Measurements from ENCODE around the gene ZNF407. TPM values are rescaled to one million over a fixed set of nuclear protein-coding genes. Genes with fewer than 3 reads are reported as not detected.

ZNF407 gene
- polyA plus RNA-seq, 2 donors, result 2.2 to 2.6 TPM

DNA sequence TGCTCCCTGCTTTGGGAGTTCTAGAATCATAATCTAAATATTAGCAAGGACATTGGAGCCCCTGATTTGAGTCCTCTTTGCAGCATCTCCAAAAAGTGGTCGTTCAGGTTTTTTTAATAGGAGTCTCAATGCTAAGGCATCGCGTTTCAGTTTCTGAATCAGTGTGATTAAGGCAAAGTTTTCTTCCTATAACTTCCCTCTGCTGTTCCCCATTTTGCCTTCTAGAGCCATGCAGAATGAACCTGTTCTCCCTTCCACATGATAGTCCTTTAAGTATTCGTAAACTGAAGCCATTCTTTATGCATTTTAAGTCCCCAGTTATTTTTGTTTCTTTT is 451.8 kb downstream of the ZNF407 start:
- H3K27me3 ChIP-seq (ENCODE audit: control insufficient read depth in 1 of 2, insufficient read depth in 2 of 2, low read length in 2 of 2), result no peaks in the 10 kb centered on the region
- no peaks in the 10 kb centered on the region for H3K4me1 ChIP-seq (ENCODE audit: control insufficient read depth in 2 of 2, insufficient read depth in 2 of 2, low read length in 1 of 2)
- 91 to 93% methylated on average over 4 of the region's 4 CpGs for WGBS, 2 donors
- no peak overlapping the region for H3K4me3 ChIP-seq (ENCODE audit: low read depth in 1 of 2, low read length in 2 of 2)
- no peaks in the 10 kb centered on the region for H3K36me3 ChIP-seq (ENCODE audit: control insufficient read depth in 2 of 2, insufficient read depth in 2 of 2, low read length in 1 of 2)
- H3K27ac ChIP-seq (ENCODE audit: low read depth in 2 of 2, low read length in 1 of 2), result no peak overlapping the region
- H3K9me3 ChIP-seq (ENCODE audit: control insufficient read depth in 2 of 2, insufficient read depth in 1 of 2, low read depth in 1 of 2, low read length in 1 of 2), result no peaks in the 10 kb centered on the region

DNA sequence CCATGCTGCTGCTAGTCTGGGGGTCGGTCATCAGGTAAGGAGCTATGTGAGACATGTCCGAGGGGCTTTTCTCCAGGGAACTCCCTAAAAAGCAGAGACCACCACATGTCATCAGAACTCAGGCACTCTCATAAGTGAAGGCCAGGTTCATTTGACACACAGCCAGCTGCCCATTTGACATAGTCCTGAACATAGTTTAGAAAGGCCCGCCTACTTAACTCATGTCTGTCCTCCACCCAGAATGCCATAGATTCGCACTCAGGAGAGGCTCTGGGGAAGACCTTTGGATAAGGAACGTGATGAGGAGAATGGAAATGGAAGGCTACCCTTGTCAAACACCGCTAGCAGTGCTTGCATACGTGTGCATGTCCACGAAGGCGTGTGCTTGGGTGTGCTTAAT is 454.1 kb downstream of the ZNF407 start:
- Histone ChIP-seq H3K27ac (ENCODE audit: low read depth in 2 of 2, low read length in 1 of 2) (no peak overlapping the region), H3K4me3 (ENCODE audit: low read depth in 1 of 2, low read length in 2 of 2) (no peak overlapping the region), H3K27me3 (ENCODE audit: control insufficient read depth in 1 of 2, insufficient read depth in 2 of 2, low read length in 2 of 2) (no peaks in the 10 kb centered on the region), H3K36me3 (ENCODE audit: control insufficient read depth in 2 of 2, insufficient read depth in 2 of 2, low read length in 1 of 2) (no peaks in the 10 kb centered on the region), H3K9me3 (ENCODE audit: control insufficient read depth in 2 of 2, insufficient read depth in 1 of 2, low read depth in 1 of 2, low read length in 1 of 2) (no peaks in the 10 kb centered on the region), H3K4me1 (ENCODE audit: control insufficient read depth in 2 of 2, insufficient read depth in 2 of 2, low read length in 1 of 2) (no peaks in the 10 kb centered on the region)
- WGBS, 2 donors, result 97 to 98% methylated on average over 9 of the region's 9 CpGs

DNA sequence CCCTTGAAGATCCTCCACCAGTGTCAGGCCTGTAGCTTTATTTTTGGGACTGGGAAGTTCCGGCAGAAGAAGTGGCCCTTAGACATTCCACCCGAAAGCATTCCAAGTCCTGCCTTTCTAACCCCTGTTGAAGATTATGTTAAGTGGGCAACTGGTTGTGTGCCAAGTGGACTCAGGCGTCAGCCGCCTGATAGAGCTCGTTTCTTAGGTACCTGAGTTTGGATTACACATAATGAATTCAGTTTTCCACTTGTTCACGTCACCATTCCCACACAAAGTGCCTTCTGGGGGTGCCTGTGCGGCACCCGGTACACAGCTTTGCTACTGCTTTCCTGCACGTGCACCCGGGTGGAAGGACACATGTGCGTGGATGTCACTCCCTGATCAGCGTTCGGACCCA is 454.8 kb downstream of the ZNF407 start:
- no peaks in the 10 kb centered on the region for H3K4me1 ChIP-seq (ENCODE audit: control insufficient read depth in 2 of 2, insufficient read depth in 2 of 2, low read length in 1 of 2)
- no peaks in the 10 kb centered on the region for H3K9me3 ChIP-seq (ENCODE audit: control insufficient read depth in 2 of 2, insufficient read depth in 1 of 2, low read depth in 1 of 2, low read length in 1 of 2)
- no peaks in the 10 kb centered on the region for H3K27me3 ChIP-seq (ENCODE audit: control insufficient read depth in 1 of 2, insufficient read depth in 2 of 2, low read length in 2 of 2)
- H3K36me3 ChIP-seq (ENCODE audit: control insufficient read depth in 2 of 2, insufficient read depth in 2 of 2, low read length in 1 of 2), result no peaks in the 10 kb centered on the region
- 92 to 96% methylated on average over 13 of the region's 13 CpGs for WGBS, 2 donors
- H3K27ac ChIP-seq (ENCODE audit: low read depth in 2 of 2, low read length in 1 of 2), result no peak overlapping the region
- no peak overlapping the region for H3K4me3 ChIP-seq (ENCODE audit: low read depth in 1 of 2, low read length in 2 of 2)

DNA sequence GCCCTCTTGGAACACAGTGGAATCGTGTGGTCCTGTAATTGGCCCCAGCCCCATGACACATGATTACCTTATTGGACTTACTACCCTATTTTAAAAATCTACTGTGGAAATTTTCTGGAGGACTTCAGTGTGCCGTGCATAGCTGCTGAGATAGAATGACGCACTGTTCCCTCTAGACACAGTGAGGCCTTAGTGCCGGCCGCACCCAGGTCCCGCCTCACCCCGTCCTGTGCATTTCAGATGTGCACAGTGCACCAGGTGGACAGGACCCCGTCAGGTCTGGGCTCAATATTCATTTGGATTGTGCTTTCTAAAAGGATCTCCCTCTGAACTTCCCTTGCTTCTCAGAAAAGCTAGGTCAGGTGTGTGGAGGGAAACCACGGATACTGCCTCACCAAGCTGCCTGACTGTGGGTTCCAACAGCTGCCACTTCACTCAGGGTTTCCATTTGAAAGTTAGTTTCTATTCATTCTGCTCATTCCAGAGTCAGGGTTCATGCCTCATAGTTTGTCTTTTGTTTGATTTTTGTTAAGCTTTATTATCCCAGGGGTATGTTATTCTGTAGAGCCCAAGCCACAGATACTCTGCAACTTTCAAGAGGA is 455.5 kb downstream of the ZNF407 start:
- Histone ChIP-seq H3K4me3 (ENCODE audit: low read depth in 1 of 2, low read length in 2 of 2) (no peak overlapping the region), H3K36me3 (ENCODE audit: control insufficient read depth in 2 of 2, insufficient read depth in 2 of 2, low read length in 1 of 2) (no peaks in the 10 kb centered on the region), H3K4me1 (ENCODE audit: control insufficient read depth in 2 of 2, insufficient read depth in 2 of 2, low read length in 1 of 2) (no peaks in the 10 kb centered on the region), H3K27ac (ENCODE audit: low read depth in 2 of 2, low read length in 1 of 2) (no peak overlapping the region), H3K9me3 (ENCODE audit: control insufficient read depth in 2 of 2, insufficient read depth in 1 of 2, low read depth in 1 of 2, low read length in 1 of 2) (no peaks in the 10 kb centered on the region), H3K27me3 (ENCODE audit: control insufficient read depth in 1 of 2, insufficient read depth in 2 of 2, low read length in 2 of 2) (no peaks in the 10 kb centered on the region)
- 94 to 96% methylated on average over 9 of the region's 9 CpGs for WGBS, 2 donors

DNA sequence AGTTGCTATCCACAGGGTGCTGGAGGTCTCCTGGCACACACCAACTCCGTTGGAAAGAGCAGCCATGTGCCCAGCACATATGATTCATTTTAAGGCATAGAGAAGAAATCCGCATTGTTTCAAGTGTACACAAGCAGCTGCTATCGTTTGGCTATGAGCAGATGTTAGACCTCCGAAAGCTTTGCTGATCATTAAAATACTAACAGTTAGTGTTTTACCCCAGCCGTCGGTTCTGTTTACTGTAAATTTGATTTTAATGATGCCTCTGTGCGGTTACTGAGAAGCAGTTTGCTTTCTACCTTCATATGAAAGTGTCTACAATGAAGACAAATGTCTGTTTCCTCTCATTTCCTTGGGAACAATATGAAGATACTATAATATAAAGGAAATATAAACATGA is 456.4 kb downstream of the ZNF407 start:
- Histone ChIP-seq H3K4me1 (ENCODE audit: control insufficient read depth in 2 of 2, insufficient read depth in 2 of 2, low read length in 1 of 2) (no peaks in the 10 kb centered on the region), H3K27ac (ENCODE audit: low read depth in 2 of 2, low read length in 1 of 2) (no peak overlapping the region), H3K27me3 (ENCODE audit: control insufficient read depth in 1 of 2, insufficient read depth in 2 of 2, low read length in 2 of 2) (no peaks in the 10 kb centered on the region), H3K4me3 (ENCODE audit: low read depth in 1 of 2, low read length in 2 of 2) (no peak overlapping the region), H3K9me3 (ENCODE audit: control insufficient read depth in 2 of 2, insufficient read depth in 1 of 2, low read depth in 1 of 2, low read length in 1 of 2) (no peaks in the 10 kb centered on the region), H3K36me3 (ENCODE audit: control insufficient read depth in 2 of 2, insufficient read depth in 2 of 2, low read length in 1 of 2) (no peaks in the 10 kb centered on the region)
- WGBS, 2 donors, result 71 to 81% methylated on average over 7 of the region's 7 CpGs

DNA sequence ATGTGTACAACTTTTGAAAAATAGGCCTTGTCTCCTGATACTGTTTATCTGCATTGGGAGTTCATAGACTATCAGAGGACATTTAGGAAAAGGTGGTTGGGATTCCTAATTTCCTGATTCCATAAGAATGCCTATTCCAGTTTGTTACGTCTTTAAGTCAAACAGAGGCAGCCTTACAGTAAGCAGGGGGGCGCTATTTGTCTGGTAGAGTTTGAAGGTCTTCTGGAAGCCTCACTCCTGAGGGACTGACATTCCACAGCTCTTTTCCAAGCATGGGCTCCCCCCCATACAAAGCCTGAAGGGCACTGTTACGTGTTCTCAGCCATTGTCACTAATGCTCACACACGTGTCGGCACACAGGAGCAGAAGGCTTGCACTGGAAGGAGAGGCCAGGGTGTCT is 456.9 kb downstream of the ZNF407 start:
- Histone ChIP-seq H3K27ac (ENCODE audit: low read depth in 2 of 2, low read length in 1 of 2) (no peak overlapping the region), H3K4me1 (ENCODE audit: control insufficient read depth in 2 of 2, insufficient read depth in 2 of 2, low read length in 1 of 2) (no peaks in the 10 kb centered on the region), H3K36me3 (ENCODE audit: control insufficient read depth in 2 of 2, insufficient read depth in 2 of 2, low read length in 1 of 2) (no peaks in the 10 kb centered on the region), H3K27me3 (ENCODE audit: control insufficient read depth in 1 of 2, insufficient read depth in 2 of 2, low read length in 2 of 2) (no peaks in the 10 kb centered on the region), H3K9me3 (ENCODE audit: control insufficient read depth in 2 of 2, insufficient read depth in 1 of 2, low read depth in 1 of 2, low read length in 1 of 2) (no peaks in the 10 kb centered on the region), H3K4me3 (ENCODE audit: low read depth in 1 of 2, low read length in 2 of 2) (no peak overlapping the region)
- WGBS, 2 donors, result 95 to 99% methylated on average over 5 of the region's 5 CpGs

DNA sequence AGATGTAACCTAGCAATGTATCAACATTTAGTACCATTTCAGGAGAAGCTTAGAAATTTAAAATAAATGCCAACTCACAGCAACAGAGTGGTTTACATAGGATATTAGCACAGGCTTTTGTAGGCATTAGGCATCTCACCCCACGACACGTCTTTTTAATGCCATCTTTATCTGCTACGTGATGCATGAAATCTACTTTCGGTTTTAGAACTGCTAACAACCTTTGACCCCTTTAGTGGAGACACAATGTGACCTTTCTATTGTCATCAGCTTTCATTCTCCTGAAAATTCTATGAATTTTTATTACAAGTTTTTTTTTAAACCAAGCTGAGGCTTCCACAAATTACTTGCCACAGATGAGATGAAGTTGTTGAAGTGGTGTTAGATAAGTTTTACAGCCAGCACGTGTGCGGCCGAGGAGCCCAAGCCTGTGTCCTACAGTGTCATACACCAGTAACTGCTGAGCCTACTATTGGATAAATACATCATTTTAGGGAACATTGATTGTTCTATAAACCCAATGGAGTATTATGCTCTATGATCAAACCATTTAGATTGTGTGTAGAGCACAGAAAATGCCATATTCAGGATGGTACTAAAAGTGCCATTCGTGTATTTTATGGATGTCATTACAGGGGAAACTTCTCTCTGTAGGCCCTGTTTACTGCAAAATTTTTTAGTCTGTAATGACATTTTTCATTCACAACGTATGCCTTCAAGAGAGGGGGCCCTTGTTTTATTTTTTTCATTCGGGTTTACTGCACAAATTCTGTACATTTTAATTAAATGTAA is 459.7 kb downstream of the ZNF407 start:
- WGBS, 2 donors, result 80 to 86% methylated on average over 10 of the region's 10 CpGs
- H3K36me3 ChIP-seq (ENCODE audit: control insufficient read depth in 2 of 2, insufficient read depth in 2 of 2, low read length in 1 of 2), result no peaks in the 10 kb centered on the region
- H3K4me1 ChIP-seq (ENCODE audit: control insufficient read depth in 2 of 2, insufficient read depth in 2 of 2, low read length in 1 of 2), result no peaks in the 10 kb centered on the region
- H3K9me3 ChIP-seq (ENCODE audit: control insufficient read depth in 2 of 2, insufficient read depth in 1 of 2, low read depth in 1 of 2, low read length in 1 of 2), result no peaks in the 10 kb centered on the region
- H3K27ac ChIP-seq (ENCODE audit: low read depth in 2 of 2, low read length in 1 of 2), result no peak overlapping the region
- H3K27me3 ChIP-seq (ENCODE audit: control insufficient read depth in 1 of 2, insufficient read depth in 2 of 2, low read length in 2 of 2), result no peaks in the 10 kb centered on the region
- no peak overlapping the region for H3K4me3 ChIP-seq (ENCODE audit: low read depth in 1 of 2, low read length in 2 of 2)

DNA sequence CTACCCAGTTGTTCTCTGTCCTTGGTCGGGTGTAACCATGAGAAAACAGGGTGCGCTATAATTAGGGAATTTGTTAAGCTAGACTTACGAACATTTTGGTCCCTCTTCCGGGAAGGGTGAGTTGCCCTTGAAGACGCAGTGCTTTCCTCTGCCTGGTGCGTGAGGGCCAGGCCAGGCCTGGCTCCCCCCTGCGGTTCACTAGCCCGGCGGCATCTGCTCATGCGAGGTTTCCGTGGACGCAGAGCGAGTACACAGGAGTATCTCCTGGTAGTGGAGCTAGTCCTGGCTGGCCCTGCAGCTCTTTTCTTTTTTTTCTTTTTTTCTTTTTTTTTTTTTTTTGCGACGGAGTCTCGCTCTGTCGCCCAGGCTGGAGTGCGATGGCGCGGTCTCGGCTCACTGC is 462.5 kb downstream of the ZNF407 start:
- Histone ChIP-seq H3K9me3 (ENCODE audit: control insufficient read depth in 2 of 2, insufficient read depth in 1 of 2, low read depth in 1 of 2, low read length in 1 of 2) (no peaks in the 10 kb centered on the region), H3K27ac (ENCODE audit: low read depth in 2 of 2, low read length in 1 of 2) (no peak overlapping the region), H3K4me3 (ENCODE audit: low read depth in 1 of 2, low read length in 2 of 2) (no peak overlapping the region), H3K36me3 (ENCODE audit: control insufficient read depth in 2 of 2, insufficient read depth in 2 of 2, low read length in 1 of 2) (peaks cover 0 to 16% of the 10 kb centered on the region in 2 donors), H3K4me1 (ENCODE audit: control insufficient read depth in 2 of 2, insufficient read depth in 2 of 2, low read length in 1 of 2) (no peaks in the 10 kb centered on the region), H3K27me3 (ENCODE audit: control insufficient read depth in 1 of 2, insufficient read depth in 2 of 2, low read length in 2 of 2) (no peaks in the 10 kb centered on the region)
- WGBS, 2 donors, result 98% methylated on average over 18 to 21 of the region's 21 CpGs

DNA sequence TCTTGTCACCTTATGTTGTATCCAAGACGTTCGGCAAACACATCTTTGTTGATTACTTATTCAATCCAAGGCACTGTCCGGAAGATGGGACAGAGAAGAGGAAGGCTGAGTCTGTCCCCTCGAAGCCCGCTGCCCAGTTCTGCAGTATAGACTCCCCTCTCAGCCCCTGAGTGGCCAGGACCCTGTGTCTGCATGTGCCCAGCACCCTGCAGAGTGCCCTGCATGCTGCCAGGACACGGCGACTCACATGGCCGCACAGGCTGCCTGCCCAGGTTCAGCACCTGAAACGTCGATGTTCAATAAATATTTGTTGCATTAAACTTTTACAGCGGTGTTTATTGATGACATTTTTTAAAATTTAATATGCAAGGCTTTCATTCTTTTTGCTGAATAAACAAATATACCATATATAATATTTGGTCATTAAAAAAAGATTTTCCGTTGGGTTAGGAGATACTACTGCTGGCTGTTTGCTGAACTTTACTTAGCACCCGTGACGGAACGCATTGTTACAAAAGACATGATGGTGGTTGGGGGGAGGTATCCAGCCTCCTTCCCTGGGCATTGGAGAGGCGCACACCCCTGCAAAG is 464.7 kb downstream of the ZNF407 start:
- Histone ChIP-seq H3K36me3 (ENCODE audit: control insufficient read depth in 2 of 2, insufficient read depth in 2 of 2, low read length in 1 of 2) (peaks cover 0 to 16% of the 10 kb centered on the region in 2 donors), H3K27me3 (ENCODE audit: control insufficient read depth in 1 of 2, insufficient read depth in 2 of 2, low read length in 2 of 2) (no peaks in the 10 kb centered on the region), H3K4me3 (ENCODE audit: low read depth in 1 of 2, low read length in 2 of 2) (no peak overlapping the region), H3K27ac (ENCODE audit: low read depth in 2 of 2, low read length in 1 of 2) (no peak overlapping the region), H3K4me1 (ENCODE audit: control insufficient read depth in 2 of 2, insufficient read depth in 2 of 2, low read length in 1 of 2) (no peaks in the 10 kb centered on the region), H3K9me3 (ENCODE audit: control insufficient read depth in 2 of 2, insufficient read depth in 1 of 2, low read depth in 1 of 2, low read length in 1 of 2) (no peaks in the 10 kb centered on the region)
- WGBS, 2 donors, result 95% methylated on average over 16 of the region's 16 CpGs

DNA sequence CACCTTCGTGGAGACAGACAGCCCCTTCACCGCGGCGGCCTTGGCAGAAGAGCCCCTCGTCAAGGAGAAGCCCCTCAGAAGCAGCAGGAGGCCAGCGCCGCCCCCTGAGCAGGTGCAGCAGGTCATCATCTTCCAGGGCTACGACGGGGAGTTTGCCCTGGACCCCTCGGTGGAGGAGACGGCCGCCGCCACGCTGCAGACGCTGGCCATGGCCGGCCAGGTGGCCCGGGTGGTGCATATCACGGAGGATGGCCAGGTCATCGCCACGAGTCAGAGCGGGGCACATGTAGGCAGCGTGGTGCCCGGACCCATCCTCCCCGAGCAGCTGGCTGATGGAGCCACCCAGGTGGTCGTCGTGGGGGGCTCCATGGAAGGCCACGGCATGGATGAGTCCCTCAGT is 465.5 kb downstream of the ZNF407 start:
- Histone ChIP-seq H3K27me3 (ENCODE audit: control insufficient read depth in 1 of 2, insufficient read depth in 2 of 2, low read length in 2 of 2) (no peaks in the 10 kb centered on the region), H3K4me1 (ENCODE audit: control insufficient read depth in 2 of 2, insufficient read depth in 2 of 2, low read length in 1 of 2) (no peaks in the 10 kb centered on the region)
- WGBS, 2 donors, result 96% methylated on average over 27 of the region's 27 CpGs

More for the DNA sequence above, 465.5 kb downstream of the ZNF407 start:
- Histone ChIP-seq H3K27ac (ENCODE audit: low read depth in 2 of 2, low read length in 1 of 2) (no peak overlapping the region), H3K9me3 (ENCODE audit: control insufficient read depth in 2 of 2, insufficient read depth in 1 of 2, low read depth in 1 of 2, low read length in 1 of 2) (no peaks in the 10 kb centered on the region), H3K4me3 (ENCODE audit: low read depth in 1 of 2, low read length in 2 of 2) (no peak overlapping the region), H3K36me3 (ENCODE audit: control insufficient read depth in 2 of 2, insufficient read depth in 2 of 2, low read length in 1 of 2) (peaks cover 0 to 16% of the 10 kb centered on the region in 2 donors)
